GM12892 (cell line): ENCODE data around the gene NPAS3.

Experiments used
- DNase-seq: peaks from one replicate; pipeline ENCODE4 v3.0.0; 2011; ENCODE audit not compliant: insufficient read length
- FAIRE-seq: peaks from 2 replicates; lab custom pipeline; 2011; peaks lifted over from hg19 to GRCh38; lab: Jason Lieb, UNC
- POLR2A ChIP-seq: IDR thresholded peaks from 2 replicates; pipeline ENCODE4 v1.6.1; 2011; ENCODE audit warnings: low read depth, low read length, control low read depth
- POLR2AphosphoS5 ChIP-seq: IDR thresholded peaks from 2 replicates; pipeline ENCODE4 v1.6.1; 2011; ENCODE audit warnings: low read depth, low read length, control low read depth
- TAF1 ChIP-seq: IDR thresholded peaks from 2 replicates; pipeline ENCODE4 v1.6.1; 2011; ENCODE audit warnings: low read depth, mild to moderate bottlenecking, control low read depth, low read length, borderline replicate concordance

Gene NPAS3

DNA sequence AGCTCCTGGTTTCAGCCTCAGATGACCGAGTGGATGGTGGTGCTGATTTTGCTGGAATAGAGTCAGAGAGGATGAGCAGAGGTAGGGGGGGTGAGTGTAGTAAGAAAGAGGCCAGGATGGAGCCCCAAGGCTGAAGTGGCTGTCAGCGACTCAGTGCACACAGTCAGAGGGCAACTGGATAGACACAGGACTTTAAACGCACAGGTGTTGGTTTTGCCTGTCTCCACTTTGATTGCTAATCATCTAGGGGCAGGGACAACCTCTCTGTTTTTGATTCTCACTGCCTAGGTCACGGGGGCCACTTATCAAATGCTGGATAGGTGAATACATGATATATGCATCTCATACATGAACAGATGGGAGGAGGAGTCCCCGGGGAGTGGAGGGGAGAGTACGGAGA, 912.7 kb downstream of the NPAS3 start:
- no peak for DNase-seq
- TF ChIP-seq POLR2AphosphoS5 (no peak), TAF1 (no peak), POLR2A (no peak)
- no peak for FAIRE-seq

DNA sequence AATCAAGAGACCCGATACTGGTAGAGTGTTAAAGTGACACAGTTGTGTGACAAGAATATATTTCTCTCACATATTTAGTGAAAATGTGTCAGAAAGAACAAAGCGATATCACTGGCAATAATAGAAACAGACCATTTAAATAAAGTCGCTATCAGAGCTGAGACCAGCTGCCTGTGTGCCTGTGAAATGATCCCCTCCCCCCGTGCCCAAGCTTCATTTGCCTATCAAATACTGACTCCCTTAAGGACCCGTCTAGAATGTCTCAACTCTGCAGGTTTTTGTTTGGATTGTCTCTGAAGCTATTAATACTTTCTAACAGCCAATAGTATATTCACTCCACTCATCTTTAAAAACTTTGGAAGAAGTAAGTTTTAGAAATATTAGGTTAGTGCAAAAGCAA, 913.3 kb downstream of the NPAS3 start:
- DNase-seq: no peak
- TF ChIP-seq POLR2A (no peak), TAF1 (no peak)
- FAIRE-seq: peak; percentile 51
